Measurements from ENCODE around the gene DPPA2. TPM values are rescaled to one million over a fixed set of nuclear protein-coding genes. Genes with fewer than 3 reads are reported as not detected.

DPPA2 gene
- total and polyA plus RNA-seq, 2 donors from 2014 or later, result 0.19 TPM; not detected in 1

DNA sequence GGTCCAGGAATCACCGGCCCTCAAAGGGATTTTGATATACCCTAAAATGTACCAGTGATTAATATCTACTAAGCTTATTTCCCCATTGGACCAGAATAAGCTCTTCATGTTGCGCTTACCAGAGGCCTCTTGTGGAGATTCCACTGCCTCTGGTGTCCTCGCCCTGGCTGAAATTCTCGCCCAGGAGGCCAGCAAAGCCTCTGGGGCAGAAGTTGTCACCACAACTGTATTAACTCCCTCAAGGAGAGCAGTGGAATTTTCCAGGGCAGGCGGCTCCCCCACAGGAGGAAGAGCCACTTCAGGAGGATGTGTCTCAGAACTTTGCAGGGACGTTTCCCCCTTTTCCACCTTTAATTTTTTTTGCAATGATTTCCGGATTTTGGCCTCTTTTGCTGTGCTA is 14.1 kb upstream of the DPPA2 start:
- no peak overlapping the region for H3K27ac ChIP-seq (ENCODE audit: low read depth in 2 of 2, low read length in 2 of 2)
- DNase-seq (no peak), FAIRE-seq (no peak)
- H3K9ac ChIP-seq (ENCODE audit: low read length in 3 of 3), result no peak overlapping the region
- TF ChIP-seq, protein P1, sequence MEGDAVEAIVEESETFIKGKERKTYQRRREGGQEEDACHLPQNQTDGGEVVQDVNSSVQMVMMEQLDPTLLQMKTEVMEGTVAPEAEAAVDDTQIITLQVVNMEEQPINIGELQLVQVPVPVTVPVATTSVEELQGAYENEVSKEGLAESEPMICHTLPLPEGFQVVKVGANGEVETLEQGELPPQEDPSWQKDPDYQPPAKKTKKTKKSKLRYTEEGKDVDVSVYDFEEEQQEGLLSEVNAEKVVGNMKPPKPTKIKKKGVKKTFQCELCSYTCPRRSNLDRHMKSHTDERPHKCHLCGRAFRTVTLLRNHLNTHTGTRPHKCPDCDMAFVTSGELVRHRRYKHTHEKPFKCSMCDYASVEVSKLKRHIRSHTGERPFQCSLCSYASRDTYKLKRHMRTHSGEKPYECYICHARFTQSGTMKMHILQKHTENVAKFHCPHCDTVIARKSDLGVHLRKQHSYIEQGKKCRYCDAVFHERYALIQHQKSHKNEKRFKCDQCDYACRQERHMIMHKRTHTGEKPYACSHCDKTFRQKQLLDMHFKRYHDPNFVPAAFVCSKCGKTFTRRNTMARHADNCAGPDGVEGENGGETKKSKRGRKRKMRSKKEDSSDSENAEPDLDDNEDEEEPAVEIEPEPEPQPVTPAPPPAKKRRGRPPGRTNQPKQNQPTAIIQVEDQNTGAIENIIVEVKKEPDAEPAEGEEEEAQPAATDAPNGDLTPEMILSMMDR (IDR thresholded peaks at IDR 0.05; ENCODE audit: borderline replicate concordance, extremely low read depth, insufficient read depth), result no peak
- no peak overlapping the region for H3K4me3 ChIP-seq (ENCODE audit: low read length in 3 of 3)
- no peaks in the 10 kb centered on the region for H3K27me3 ChIP-seq (ENCODE audit: control insufficient read depth, insufficient read depth, low read length)
- intact Hi-C loops (cut with DNase I), result no loop called here
- no peaks in the 10 kb centered on the region for H3K36me3 ChIP-seq (ENCODE audit: control insufficient read depth in 2 of 3, insufficient read depth in 3 of 3, low read length in 3 of 3)
- H3K9me3 ChIP-seq (ENCODE audit: control insufficient read depth in 2 of 3, insufficient read depth in 1 of 3, low read length in 3 of 3), result no peaks in the 10 kb centered on the region
- no peaks in the 10 kb centered on the region for H3K4me1 ChIP-seq (ENCODE audit: control insufficient read depth in 2 of 3, insufficient read depth in 2 of 3, low read depth in 1 of 3, low read length in 3 of 3)

DNA sequence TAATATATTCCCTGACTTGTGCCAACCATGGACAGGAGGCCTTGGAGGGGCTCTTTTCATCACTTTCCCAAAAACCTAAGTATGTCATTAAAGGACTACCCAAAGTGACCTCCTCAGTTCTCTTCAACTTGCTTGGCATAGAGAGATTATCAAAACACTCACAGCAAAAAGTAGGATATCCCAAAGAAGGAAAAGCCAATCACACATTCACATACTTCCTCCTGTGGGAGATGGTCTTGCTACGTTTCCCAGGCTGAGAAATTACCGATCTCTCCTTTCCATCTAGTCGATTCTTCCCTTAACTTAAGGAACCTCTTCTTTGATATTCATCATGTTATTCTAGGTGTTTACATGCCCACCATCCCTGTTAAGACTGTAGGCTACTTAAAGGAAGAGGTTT is 11.9 kb upstream of the DPPA2 start:
- DNase-seq (no peak), FAIRE-seq (no peak)
- Histone ChIP-seq H3K27me3 (ENCODE audit: control insufficient read depth, insufficient read depth, low read length) (no peaks in the 10 kb centered on the region), H3K9ac (ENCODE audit: low read length in 3 of 3) (no peak overlapping the region), H3K4me1 (ENCODE audit: control insufficient read depth in 2 of 3, insufficient read depth in 2 of 3, low read depth in 1 of 3, low read length in 3 of 3) (no peaks in the 10 kb centered on the region), H3K36me3 (ENCODE audit: control insufficient read depth in 2 of 3, insufficient read depth in 3 of 3, low read length in 3 of 3) (no peaks in the 10 kb centered on the region), H3K4me3 (ENCODE audit: low read length in 3 of 3) (no peak overlapping the region), H3K9me3 (ENCODE audit: control insufficient read depth in 2 of 3, insufficient read depth in 1 of 3, low read length in 3 of 3) (no peaks in the 10 kb centered on the region), H3K27ac (ENCODE audit: low read depth in 2 of 2, low read length in 2 of 2) (no peak overlapping the region)
- TF ChIP-seq, protein P1 (IDR thresholded peaks at IDR 0.05; ENCODE audit: borderline replicate concordance, extremely low read depth, insufficient read depth), result no peak
- intact Hi-C loops (cut with DNase I), result no loop called here

DNA sequence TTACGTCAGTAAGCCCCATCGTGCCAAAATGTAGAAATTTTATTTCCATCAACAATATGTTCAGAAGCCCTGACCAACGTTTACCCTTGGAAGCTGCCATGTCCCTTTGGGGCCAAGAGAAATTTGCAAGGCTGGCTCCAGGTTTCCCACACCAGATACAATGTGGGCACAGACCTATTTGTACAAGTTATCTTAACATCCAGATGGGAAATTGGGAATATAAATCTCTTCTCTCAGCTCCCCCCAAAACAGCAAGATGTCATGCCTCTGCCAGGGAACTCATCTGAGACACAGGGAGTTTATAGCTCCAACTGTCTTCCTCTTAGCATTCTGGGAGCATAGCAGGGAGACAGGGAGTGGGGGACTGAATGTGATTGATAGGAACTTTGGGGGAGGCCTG is 9.3 kb upstream of the DPPA2 start:
- H3K27me3 ChIP-seq (ENCODE audit: control insufficient read depth, insufficient read depth, low read length), result no peaks in the 10 kb centered on the region
- FAIRE-seq (no peak), DNase-seq (no peak)
- no peak overlapping the region for H3K27ac ChIP-seq (ENCODE audit: low read depth in 2 of 2, low read length in 2 of 2)
- H3K9ac ChIP-seq (ENCODE audit: low read length in 3 of 3), result no peak overlapping the region
- no peaks in the 10 kb centered on the region for H3K36me3 ChIP-seq (ENCODE audit: control insufficient read depth in 2 of 3, insufficient read depth in 3 of 3, low read length in 3 of 3)
- no peak overlapping the region for H3K4me3 ChIP-seq (ENCODE audit: low read length in 3 of 3)
- TF ChIP-seq, protein P1 (IDR thresholded peaks at IDR 0.05; ENCODE audit: borderline replicate concordance, extremely low read depth, insufficient read depth), result no peak
- H3K9me3 ChIP-seq (ENCODE audit: control insufficient read depth in 2 of 3, insufficient read depth in 1 of 3, low read length in 3 of 3), result no peaks in the 10 kb centered on the region
- intact Hi-C loops (cut with DNase I), result no loop called here
- H3K4me1 ChIP-seq (ENCODE audit: control insufficient read depth in 2 of 3, insufficient read depth in 2 of 3, low read depth in 1 of 3, low read length in 3 of 3), result no peaks in the 10 kb centered on the region

DNA sequence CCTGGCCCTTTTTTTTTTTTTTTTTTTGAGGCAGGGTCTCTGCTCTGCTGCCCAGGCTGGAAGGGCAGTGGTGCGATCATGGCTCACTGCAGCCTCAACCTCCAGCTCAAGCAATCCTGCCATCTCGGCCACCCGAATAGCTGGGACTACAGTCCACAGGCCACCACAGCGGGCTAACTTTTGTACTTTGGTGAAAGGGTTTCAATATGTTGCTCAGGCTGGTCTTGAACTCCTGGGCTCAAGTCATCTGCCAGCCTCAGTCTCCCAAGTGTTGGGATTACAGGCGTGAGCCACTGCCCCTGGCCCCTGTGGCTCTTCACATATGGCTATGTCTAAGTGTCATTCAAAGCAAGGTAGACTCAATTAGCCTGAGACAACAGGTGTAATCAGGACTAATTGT is 8.8 kb upstream of the DPPA2 start:
- Histone ChIP-seq H3K9me3 (ENCODE audit: control insufficient read depth in 2 of 3, insufficient read depth in 1 of 3, low read length in 3 of 3) (no peaks in the 10 kb centered on the region), H3K4me3 (ENCODE audit: low read length in 3 of 3) (no peak overlapping the region), H3K9ac (ENCODE audit: low read length in 3 of 3) (no peak overlapping the region), H3K36me3 (ENCODE audit: control insufficient read depth in 2 of 3, insufficient read depth in 3 of 3, low read length in 3 of 3) (no peaks in the 10 kb centered on the region), H3K4me1 (ENCODE audit: control insufficient read depth in 2 of 3, insufficient read depth in 2 of 3, low read depth in 1 of 3, low read length in 3 of 3) (no peaks in the 10 kb centered on the region), H3K27me3 (ENCODE audit: control insufficient read depth, insufficient read depth, low read length) (no peaks in the 10 kb centered on the region), H3K27ac (ENCODE audit: low read depth in 2 of 2, low read length in 2 of 2) (no peak overlapping the region)
- DNase-seq (no peak), FAIRE-seq (no peak)
- intact Hi-C loops (cut with DNase I), result no loop called here
- TF ChIP-seq, protein P1 (IDR thresholded peaks at IDR 0.05; ENCODE audit: borderline replicate concordance, extremely low read depth, insufficient read depth), result no peak
